NB4 (cell line): ENCODE data around the gene GPX3.

Experiments used
- POLR2A ChIP-seq: IDR thresholded peaks from 2 replicates; pipeline ENCODE4 v1.6.1; 2011; ENCODE audit warnings: mild to moderate bottlenecking; ENCODE audit not compliant: insufficient read length; ENCODE audit errors: extremely low read depth
- TF ChIP-seq, protein P1 (sequence below): IDR thresholded peaks from one replicate; pipeline ENCODE4 v1.5.1; 2012; ENCODE audit warnings: low read depth, low read length

DNA sequence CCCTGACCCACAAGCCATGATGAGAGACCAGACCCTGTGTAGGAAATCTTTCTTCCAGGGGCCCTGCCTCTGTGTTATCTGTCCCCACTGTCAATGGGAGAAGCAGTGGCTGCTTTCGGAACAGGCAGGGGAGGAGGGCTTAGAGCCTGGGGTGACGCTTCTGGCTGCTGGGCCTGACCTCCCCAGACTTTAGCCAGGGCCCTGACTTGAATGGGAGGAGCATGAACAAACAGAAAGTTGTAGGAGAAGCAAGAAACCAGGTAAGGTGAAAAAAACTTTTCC is 12.2 kb upstream of the GPX3 start:
- TF ChIP-seq POLR2A, result no peak
- TF ChIP-seq, protein P1, sequence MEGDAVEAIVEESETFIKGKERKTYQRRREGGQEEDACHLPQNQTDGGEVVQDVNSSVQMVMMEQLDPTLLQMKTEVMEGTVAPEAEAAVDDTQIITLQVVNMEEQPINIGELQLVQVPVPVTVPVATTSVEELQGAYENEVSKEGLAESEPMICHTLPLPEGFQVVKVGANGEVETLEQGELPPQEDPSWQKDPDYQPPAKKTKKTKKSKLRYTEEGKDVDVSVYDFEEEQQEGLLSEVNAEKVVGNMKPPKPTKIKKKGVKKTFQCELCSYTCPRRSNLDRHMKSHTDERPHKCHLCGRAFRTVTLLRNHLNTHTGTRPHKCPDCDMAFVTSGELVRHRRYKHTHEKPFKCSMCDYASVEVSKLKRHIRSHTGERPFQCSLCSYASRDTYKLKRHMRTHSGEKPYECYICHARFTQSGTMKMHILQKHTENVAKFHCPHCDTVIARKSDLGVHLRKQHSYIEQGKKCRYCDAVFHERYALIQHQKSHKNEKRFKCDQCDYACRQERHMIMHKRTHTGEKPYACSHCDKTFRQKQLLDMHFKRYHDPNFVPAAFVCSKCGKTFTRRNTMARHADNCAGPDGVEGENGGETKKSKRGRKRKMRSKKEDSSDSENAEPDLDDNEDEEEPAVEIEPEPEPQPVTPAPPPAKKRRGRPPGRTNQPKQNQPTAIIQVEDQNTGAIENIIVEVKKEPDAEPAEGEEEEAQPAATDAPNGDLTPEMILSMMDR, result no peak
